HepG2 (cell line): ENCODE measurements around the gene NXPH4. TPM values are rescaled to one million over a fixed set of nuclear protein-coding genes. Genes with fewer than 3 reads are reported as not detected.
A peak's percentile ranks its signal among the peaks of the same experiment; 100 is the strongest.

Experiments
- CSRNP2 ChIP-seq: sonication (generic); formaldehyde crosslinking; conservative IDR thresholded peaks from 2 replicates; pipeline ENCODE4 v1.8.0; 2022; ENCODE audit warnings: low read depth, missing genetic modification reagents
- DR1 ChIP-seq: sonication (generic); formaldehyde crosslinking; IDR thresholded peaks from 2 replicates; pipeline ENCODE4 v1.8.0; 2021; ENCODE audit warnings: mild to moderate bottlenecking, missing genetic modification reagents, inconsistent platforms
- EEA1 ChIP-seq: sonication (generic); formaldehyde crosslinking; IDR thresholded peaks from 2 replicates; pipeline ENCODE4 v1.5.1; 2020; ENCODE audit warnings: mild to moderate bottlenecking, missing genetic modification reagents, borderline replicate concordance
- ELF1 ChIP-seq: sonication (generic); formaldehyde crosslinking; IDR thresholded peaks from 2 replicates; pipeline ENCODE4 v1.4.0; 2020; ENCODE audit warnings: missing genetic modification reagents
- HDAC2 ChIP-seq: sonication (generic); formaldehyde crosslinking; IDR thresholded peaks from 2 replicates; pipeline ENCODE4 v1.4.0; 2020; ENCODE audit warnings: missing genetic modification reagents
- KMT2A ChIP-seq: sonication (generic); formaldehyde crosslinking; IDR thresholded peaks from 2 replicates; pipeline ENCODE4 v1.4.0; 2020; ENCODE audit warnings: missing genetic modification reagents
- MED8 ChIP-seq: sonication (generic); formaldehyde crosslinking; IDR thresholded peaks from 2 replicates; pipeline ENCODE4 v1.8.1; 2023; ENCODE audit warnings: mild to moderate bottlenecking, missing genetic modification reagents; ENCODE audit not compliant: insufficient replicate concordance
- MTF2 ChIP-seq: sonication (generic); formaldehyde crosslinking; IDR thresholded peaks from 2 replicates; pipeline ENCODE4 v1.5.0; 2020; ENCODE audit warnings: missing genetic modification reagents, borderline replicate concordance
- MYC ChIP-seq: sonication (generic); formaldehyde crosslinking; IDR thresholded peaks from 2 replicates; pipeline ENCODE4 v1.9.0; 2021; ENCODE audit warnings: missing genetic modification reagents, borderline replicate concordance
- NBN ChIP-seq: fragments of 450-650 bp; conservative IDR thresholded peaks from 2 replicates; pipeline ENCODE4 v1.6.1; 2017
- NONO ChIP-seq, 2 experiments: fragments of 450-650 bp in 1 of 2; sonication (generic) in 1 of 2; formaldehyde crosslinking in 1 of 2; IDR thresholded peaks in 1 of 2; conservative IDR thresholded peaks in 1 of 2; 2 replicates each; pipeline versions ENCODE4 v1.6.1 to v1.8.0; 2017 to 2022; ENCODE audit warnings: mild to moderate bottlenecking in 1 of 2, missing genetic modification reagents in 1 of 2, moderate library complexity in 1 of 2
- NR2F1 ChIP-seq, 2 experiments: fragments of 450-650 bp in 1 of 2; formaldehyde crosslinking in 1 of 2; IDR thresholded peaks; 2 replicates each; pipeline versions ENCODE4 v1.5.0 to v1.6.1; 2016 to 2020; ENCODE audit warnings: mild to moderate bottlenecking in 1 of 2, missing compliant biosample characterization in 1 of 2, missing genetic modification reagents in 1 of 2, moderate library complexity in 1 of 2
- PHF8 ChIP-seq: sonication (generic); formaldehyde crosslinking; IDR thresholded peaks from 2 replicates; pipeline ENCODE4 v1.5.0; 2020; ENCODE audit warnings: missing genetic modification reagents
- PITX1 ChIP-seq: sonication (generic); formaldehyde crosslinking; IDR thresholded peaks from 2 replicates; pipeline ENCODE4 v1.5.1; 2020; ENCODE audit warnings: mild to moderate bottlenecking, missing genetic modification reagents
- RERE ChIP-seq: IDR thresholded peaks from 2 replicates; pipeline ENCODE4 v1.6.1; 2016; ENCODE audit warnings: low read depth, missing genetic modification reagents, missing compliant biosample characterization
- SALL1 ChIP-seq: sonication (generic); formaldehyde crosslinking; IDR thresholded peaks from 2 replicates; pipeline ENCODE4 v1.8.0; 2022; ENCODE audit warnings: mild to moderate bottlenecking, missing genetic modification reagents
- TARDBP ChIP-seq: sonication (generic); formaldehyde crosslinking; IDR thresholded peaks from 2 replicates; pipeline ENCODE4 v1.8.0; 2022; ENCODE audit warnings: mild to moderate bottlenecking, missing genetic modification reagents
- YEATS4 ChIP-seq: sonication (generic); formaldehyde crosslinking; IDR thresholded peaks from 2 replicates; pipeline ENCODE4 v1.4.0; 2020; ENCODE audit warnings: missing genetic modification reagents, borderline replicate concordance
- ZFP36L1 ChIP-seq: sonication (generic); formaldehyde crosslinking; IDR thresholded peaks from 2 replicates; pipeline ENCODE4 v1.8.0; 2022; ENCODE audit warnings: mild to moderate bottlenecking, missing genetic modification reagents, moderate library complexity
- ZNF138 ChIP-seq: sonication (generic); formaldehyde crosslinking; IDR thresholded peaks from 2 replicates; pipeline ENCODE4 v1.5.0; 2020; ENCODE audit warnings: mild to moderate bottlenecking, low read depth, missing genetic modification reagents
- ZNF143 ChIP-seq: sonication (generic); formaldehyde crosslinking; IDR thresholded peaks from 2 replicates; pipeline ENCODE4 v1.4.0; 2020; ENCODE audit warnings: missing genetic modification reagents
- ZNF274 ChIP-seq: sonication (generic); formaldehyde crosslinking; IDR thresholded peaks from 2 replicates; pipeline ENCODE4 v1.5.1; 2020; ENCODE audit warnings: mild to moderate bottlenecking, missing genetic modification reagents
- ZNF326 ChIP-seq: sonication (generic); formaldehyde crosslinking; IDR thresholded peaks from 2 replicates; pipeline ENCODE4 v1.4.0; 2020; ENCODE audit warnings: missing genetic modification reagents, borderline replicate concordance
- ZNF577 ChIP-seq: sonication (generic); formaldehyde crosslinking; IDR thresholded peaks from 2 replicates; pipeline ENCODE4 v1.4.0; 2020; ENCODE audit warnings: mild to moderate bottlenecking, low read depth, missing genetic modification reagents, borderline replicate concordance
- ZNF766 ChIP-seq: sonication (generic); formaldehyde crosslinking; IDR thresholded peaks from 2 replicates; pipeline ENCODE4 v1.5.0; 2020; ENCODE audit warnings: missing genetic modification reagents, borderline replicate concordance
- polyA plus RNA-seq, 8 experiments: library from polyadenylated mRNA; depleted of rRNA in 3 of 8; stranded (reverse) in 7 of 8; unstranded in 1 of 8; fragments of >200 nt; fragmentation: Illumina TruSeq in 4 of 8; extraction: Trizol in 4 of 8; gene quantifications; 2 replicates each; pipeline versions ENCODE4 v1.2.1 to v1.2.3, GENCODE V29; 2011 to 2016; ENCODE audit warnings: low read depth in 4 of 8, missing spikeins in 1 of 8, mixed read lengths in 1 of 8; ENCODE audit not compliant: insufficient read depth in 1 of 8
- total RNA-seq, 5 experiments: library from RNA; depleted of rRNA; stranded (reverse); fragments of >200 nt; fragmentation: Illumina TruSeq; extraction: Trizol; gene quantifications; 2 replicates each; pipeline ENCODE4 v1.2.3, GENCODE V29; 2016; ENCODE audit warnings: low read depth in 1 of 5

Gene NXPH4
- total and polyA plus RNA-seq, 2 of the 13 experiments (the other 11 are each of a cell fraction or from before 2014, with no cell fraction given), result 0.13 TPM; not detected in 1

DNA sequence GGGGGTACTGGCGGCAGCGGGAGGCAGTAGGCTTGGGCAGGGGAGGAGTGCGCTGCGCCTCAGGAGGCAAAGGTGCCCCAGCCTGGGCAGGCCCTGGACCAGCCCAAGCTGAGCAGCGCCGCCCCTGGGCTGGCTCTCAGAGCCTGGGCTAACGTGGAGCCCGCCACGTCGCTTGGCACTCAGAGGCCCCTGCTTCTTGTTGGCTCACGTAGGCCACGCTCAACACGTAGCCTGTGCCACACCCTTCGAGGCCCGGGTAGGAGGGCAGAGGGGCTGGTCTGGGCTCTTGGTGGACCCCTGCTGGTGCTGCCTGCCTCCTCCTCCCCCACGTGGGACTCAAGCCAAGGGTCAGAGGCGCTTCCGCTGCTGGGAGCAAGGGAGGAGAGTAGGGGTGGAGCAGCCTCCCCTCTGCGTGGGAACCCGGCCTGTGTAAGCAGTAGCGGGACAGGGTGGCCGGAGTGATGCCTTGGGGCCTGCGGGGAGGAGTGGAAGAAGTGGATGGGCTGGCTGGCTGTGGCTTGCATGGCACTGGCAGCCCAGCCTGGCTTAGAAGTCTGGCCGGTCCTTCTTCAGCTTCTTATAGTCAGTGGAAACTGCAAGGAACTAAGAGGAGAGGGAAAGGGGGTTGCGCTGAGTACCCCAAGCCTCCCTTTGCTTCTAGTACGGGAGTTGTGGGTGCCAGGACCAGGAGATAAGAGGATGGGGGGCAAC is 18.6 kb downstream of the NXPH4 start (continued):
- TF ChIP-seq PHF8 (CRISPR knock-in tag) (no peak), ZNF138 (no peak), TARDBP (peak; percentile 58; the same call in 1 of the 2 replicates), MTF2 (CRISPR knock-in tag) (no peak), ZNF577 (CRISPR knock-in tag) (no peak), MED8 (CRISPR knock-in tag) (peak; percentile 49), SALL1 (CRISPR knock-in tag) (0 out of 2 replicates have a peak, but pooled peaks have one; percentile 19), EEA1 (CRISPR knock-in tag) (no peak), CSRNP2 (CRISPR knock-in tag) (no peak), NBN (no peak), KMT2A (CRISPR knock-in tag) (no peak), YEATS4 (CRISPR knock-in tag) (no peak), DR1 (CRISPR knock-in tag) (no peak), ZFP36L1 (CRISPR knock-in tag) (no peak), RERE (CRISPR knock-in tag) (no peak), ZNF143 (no peak), ZNF326 (CRISPR knock-in tag) (no peak), ELF1 (CRISPR knock-in tag) (no peak), NR2F1 (CRISPR knock-in tag; IDR thresholded peaks at IDR 0.05) (no peak), NONO (IDR thresholded peaks at IDR 0.05) (no peak), NONO (CRISPR knock-in tag; conservative IDR thresholded peaks at IDR 0.05) (peak; percentile 26; the same call in 1 of the 2 replicates), ZNF274 (no peak), MYC (peak; percentile 39; the same call in 1 of the 2 replicates), ZNF766 (CRISPR knock-in tag) (no peak), HDAC2 (0 out of 2 replicates have a peak, but pooled peaks have one; percentile 21), PITX1 (CRISPR knock-in tag) (no peak)
